Measurements from ENCODE around the gene ELMO1.

The ELMO1 gene

DNA sequence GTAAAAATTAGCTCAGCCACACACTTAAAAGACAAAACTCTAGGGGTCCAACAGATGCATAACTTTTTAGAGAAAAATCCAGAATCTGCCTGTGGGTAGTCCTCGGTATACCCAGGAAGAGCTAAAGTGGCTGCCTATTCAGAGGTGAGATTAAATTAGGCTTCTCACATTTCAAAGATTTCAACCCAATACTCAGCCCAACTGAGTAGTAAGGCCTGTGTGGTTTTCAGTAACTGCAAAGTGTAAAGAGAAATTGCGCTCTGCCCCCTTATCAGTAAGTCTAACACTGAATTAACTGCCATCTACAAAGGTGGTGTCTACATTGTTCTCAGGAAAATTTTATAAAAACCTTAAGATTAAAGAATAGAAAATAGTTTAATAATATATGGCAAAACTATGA is 88.2 kb downstream of the ELMO1 start:
- H3K23ac ChIP-seq (ENCODE audit: low read length), result no peak overlapping the region
- peaks cover 8% of the 10 kb centered on the region for H3K4me1 ChIP-seq (ENCODE audit: control insufficient read depth, low read depth, low read length)
- H3K27me3 ChIP-seq (ENCODE audit: insufficient read depth, low read length, poor library complexity), result no peaks in the 10 kb centered on the region
- no peaks in the 10 kb centered on the region for H3K79me2 ChIP-seq (ENCODE audit: control insufficient read depth, insufficient read depth, low read length)
- no peak overlapping the region for H3K4me2 ChIP-seq (ENCODE audit: low read length)
- no peak overlapping the region for H2BK5ac ChIP-seq (ENCODE audit: low read length)
- H3K27ac ChIP-seq (ENCODE audit: low read depth, low read length), result no peak overlapping the region
- no peak overlapping the region for H4K5ac ChIP-seq (ENCODE audit: low read length)
- no peak overlapping the region for H3K4me3 ChIP-seq (ENCODE audit: low read length)
- H3K9ac ChIP-seq (ENCODE audit: low read length), result no peak overlapping the region
- peaks cover 4% of the 10 kb centered on the region for H3K79me1 ChIP-seq (ENCODE audit: low read length)
- H3K36me3 ChIP-seq (ENCODE audit: control insufficient read depth, insufficient read depth, low read length), result no peaks in the 10 kb centered on the region
- peak overlapping the region; percentile 15 for H2BK15ac ChIP-seq (replicated peaks; ENCODE audit: low read depth)
- no peak overlapping the region for H3K4ac ChIP-seq (ENCODE audit: low read depth, low read length)
- WGBS (ENCODE audit: extremely low coverage, insufficient coverage, low lambda C conversion rate), result no CpG with 5 or more reads among the region's 2 CpGs
- no peak overlapping the region for H4K8ac ChIP-seq (ENCODE audit: low read depth, low read length)
- peak overlapping the region; percentile 89 for H3K18ac ChIP-seq (ENCODE audit: low read length)
- H3K56ac ChIP-seq (ENCODE audit: low read length), result no peak overlapping the region
- H2BK120ac ChIP-seq (ENCODE audit: low read depth, low read length), result no peak overlapping the region
- H2AK5ac ChIP-seq (ENCODE audit: low read length), result no peak overlapping the region
- no peak for DNase-seq

DNA sequence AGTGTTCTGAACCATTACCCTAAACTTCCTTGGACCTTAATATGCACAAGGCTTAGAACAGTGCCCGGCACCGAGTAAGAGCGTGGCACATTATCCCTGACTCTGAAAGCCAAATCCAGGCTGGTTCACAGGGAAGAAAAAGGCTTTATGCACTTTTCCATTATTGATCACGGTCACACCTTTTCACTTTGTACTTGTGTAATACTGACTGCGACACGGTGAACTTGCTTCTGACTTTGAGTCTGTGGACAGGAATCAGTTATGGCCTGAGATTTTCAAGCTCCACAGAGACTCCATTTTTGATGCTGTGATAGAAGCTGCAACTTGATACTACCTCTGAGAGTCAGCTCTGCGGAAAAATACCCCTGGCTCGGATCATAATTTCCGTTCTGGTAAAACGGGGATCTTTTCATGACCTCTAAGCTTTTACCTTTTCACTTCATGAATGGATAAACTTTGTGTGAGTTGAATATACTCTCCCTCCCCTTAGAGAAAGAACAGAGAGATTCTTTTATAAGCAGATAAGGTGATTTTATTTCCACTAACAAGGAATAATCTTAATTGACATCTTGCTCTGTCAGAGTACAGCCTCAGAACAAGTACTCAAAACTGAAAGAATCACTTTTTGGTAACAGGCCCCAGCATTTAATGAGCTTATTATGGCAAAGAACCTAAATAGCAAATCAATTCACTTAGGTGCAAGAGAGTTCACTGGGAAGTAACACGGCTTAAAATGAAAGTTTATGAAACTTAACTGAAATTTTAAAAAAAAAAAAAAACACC is 88.8 kb downstream of the ELMO1 start:
- WGBS (ENCODE audit: extremely low coverage, insufficient coverage, low lambda C conversion rate), result no CpG with 5 or more reads among the region's 11 CpGs
- Histone ChIP-seq H3K4ac (ENCODE audit: low read depth, low read length) (peak overlapping the region; percentile 70), H2BK15ac (replicated peaks; ENCODE audit: low read depth) (peak overlapping the region; percentile 75), H3K4me3 (ENCODE audit: low read length) (no peak overlapping the region), H4K8ac (ENCODE audit: low read depth, low read length) (no peak overlapping the region), H3K23ac (ENCODE audit: low read length) (no peak overlapping the region), H3K9ac (ENCODE audit: low read length) (no peak overlapping the region), H3K18ac (ENCODE audit: low read length) (peak overlapping the region; percentile 97), H2BK120ac (ENCODE audit: low read depth, low read length) (peak overlapping the region; percentile 61), H3K4me1 (ENCODE audit: control insufficient read depth, low read depth, low read length) (peaks cover 8% of the 10 kb centered on the region), H2BK5ac (ENCODE audit: low read length) (peak overlapping the region; percentile 21), H3K27me3 (ENCODE audit: insufficient read depth, low read length, poor library complexity) (no peaks in the 10 kb centered on the region), H3K79me1 (ENCODE audit: low read length) (peaks cover 4% of the 10 kb centered on the region), H4K5ac (ENCODE audit: low read length) (no peak overlapping the region), H3K4me2 (ENCODE audit: low read length) (no peak overlapping the region), H3K36me3 (ENCODE audit: control insufficient read depth, insufficient read depth, low read length) (no peaks in the 10 kb centered on the region), H3K27ac (ENCODE audit: low read depth, low read length) (no peak overlapping the region), H3K56ac (ENCODE audit: low read length) (peak overlapping the region; percentile 6), H2AK5ac (ENCODE audit: low read length) (peak overlapping the region; percentile 2), H3K79me2 (ENCODE audit: control insufficient read depth, insufficient read depth, low read length) (no peaks in the 10 kb centered on the region)
- DNase-seq, result no peak

DNA sequence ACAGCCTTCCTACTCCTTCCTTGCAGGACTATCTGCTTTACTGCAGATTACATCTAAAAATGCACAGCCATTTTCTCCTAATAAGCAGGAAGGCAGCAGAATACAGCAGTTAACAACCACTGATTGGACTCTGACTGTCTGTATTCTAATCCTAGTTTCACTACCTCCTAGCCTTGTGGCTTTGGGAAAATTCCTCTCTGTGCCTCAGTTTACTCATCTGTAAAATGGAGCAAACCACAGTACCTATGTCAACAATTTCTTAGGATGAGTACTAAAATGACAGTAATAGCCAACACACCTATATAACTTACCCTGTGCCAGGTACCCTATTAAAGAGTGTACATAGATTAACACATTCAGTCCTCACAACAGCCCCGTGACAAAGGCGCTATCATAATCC is 89.5 kb downstream of the ELMO1 start:
- Histone ChIP-seq H4K5ac (ENCODE audit: low read length) (no peak overlapping the region), H2BK120ac (ENCODE audit: low read depth, low read length) (peak overlapping the region; percentile 55), H3K23ac (ENCODE audit: low read length) (no peak overlapping the region), H2BK15ac (replicated peaks; ENCODE audit: low read depth) (peak overlapping the region; percentile 75), H3K4ac (ENCODE audit: low read depth, low read length) (peak overlapping the region; percentile 70), H3K9ac (ENCODE audit: low read length) (no peak overlapping the region), H2AK5ac (ENCODE audit: low read length) (peak overlapping the region; percentile 16), H3K18ac (ENCODE audit: low read length) (peak overlapping the region; percentile 97), H3K4me2 (ENCODE audit: low read length) (no peak overlapping the region), H3K27ac (ENCODE audit: low read depth, low read length) (no peak overlapping the region), H2BK5ac (ENCODE audit: low read length) (peak overlapping the region; percentile 14), H3K79me2 (ENCODE audit: control insufficient read depth, insufficient read depth, low read length) (no peaks in the 10 kb centered on the region), H3K27me3 (ENCODE audit: insufficient read depth, low read length, poor library complexity) (no peaks in the 10 kb centered on the region), H3K36me3 (ENCODE audit: control insufficient read depth, insufficient read depth, low read length) (no peaks in the 10 kb centered on the region), H3K4me3 (ENCODE audit: low read length) (no peak overlapping the region), H3K4me1 (ENCODE audit: control insufficient read depth, low read depth, low read length) (peaks cover 11% of the 10 kb centered on the region), H3K79me1 (ENCODE audit: low read length) (peaks cover 4% of the 10 kb centered on the region), H3K56ac (ENCODE audit: low read length) (peak overlapping the region; percentile 17), H4K8ac (ENCODE audit: low read depth, low read length) (no peak overlapping the region)
- no peak for DNase-seq
- WGBS (ENCODE audit: extremely low coverage, insufficient coverage, low lambda C conversion rate), result no CpG with 5 or more reads among the region's 2 CpGs

DNA sequence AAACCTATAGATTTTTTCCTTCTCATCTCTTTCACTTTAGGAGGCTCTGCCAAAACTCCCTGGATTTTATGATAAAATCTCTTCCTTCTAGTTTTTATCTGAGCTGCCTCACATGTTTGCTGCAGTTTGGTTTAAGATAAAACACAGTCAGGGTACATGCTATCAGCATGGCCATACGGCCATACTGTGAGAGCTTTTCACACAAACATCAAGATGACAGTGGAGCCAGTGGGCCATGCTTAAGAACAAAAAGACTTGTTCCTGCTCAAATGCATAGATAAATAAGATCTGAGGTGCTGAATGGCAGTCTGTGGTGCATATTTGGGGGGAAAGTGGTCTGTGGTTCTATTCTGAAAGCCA is 91.0 kb downstream of the ELMO1 start:
- Histone ChIP-seq H2BK15ac (replicated peaks; ENCODE audit: low read depth) (no peak overlapping the region), H2BK5ac (ENCODE audit: low read length) (no peak overlapping the region), H3K4me2 (ENCODE audit: low read length) (no peak overlapping the region), H3K79me1 (ENCODE audit: low read length) (peaks cover under 1% of the 10 kb centered on the region), H3K9ac (ENCODE audit: low read length) (no peak overlapping the region), H3K18ac (ENCODE audit: low read length) (no peak overlapping the region), H3K56ac (ENCODE audit: low read length) (peak overlapping the region; percentile 50), H3K4me1 (ENCODE audit: control insufficient read depth, low read depth, low read length) (peaks cover 11% of the 10 kb centered on the region), H4K8ac (ENCODE audit: low read depth, low read length) (no peak overlapping the region), H3K23ac (ENCODE audit: low read length) (no peak overlapping the region), H3K4me3 (ENCODE audit: low read length) (no peak overlapping the region), H2BK120ac (ENCODE audit: low read depth, low read length) (no peak overlapping the region), H3K27ac (ENCODE audit: low read depth, low read length) (peak overlapping the region; percentile 68), H3K79me2 (ENCODE audit: control insufficient read depth, insufficient read depth, low read length) (no peaks in the 10 kb centered on the region), H3K36me3 (ENCODE audit: control insufficient read depth, insufficient read depth, low read length) (no peaks in the 10 kb centered on the region), H3K4ac (ENCODE audit: low read depth, low read length) (no peak overlapping the region), H4K5ac (ENCODE audit: low read length) (no peak overlapping the region), H2AK5ac (ENCODE audit: low read length) (no peak overlapping the region), H3K27me3 (ENCODE audit: insufficient read depth, low read length, poor library complexity) (no peaks in the 10 kb centered on the region)
- DNase-seq, result peak; percentile 94
- no CpG with 5 or more reads among the region's 1 CpG for WGBS (ENCODE audit: extremely low coverage, insufficient coverage, low lambda C conversion rate)

GRCh38 chr7:37356911-37357636 is 91.6 kb downstream of the ELMO1 start:
- no peak overlapping the region for H2BK15ac ChIP-seq (replicated peaks; ENCODE audit: low read depth)
- no CpG with 5 or more reads among the region's 3 CpGs for WGBS (ENCODE audit: extremely low coverage, insufficient coverage, low lambda C conversion rate)
- peak; percentile 70 for DNase-seq

More at GRCh38 chr7:37356911-37357636, 91.6 kb downstream of the ELMO1 start:
- Histone ChIP-seq H4K8ac (ENCODE audit: low read depth, low read length) (no peak overlapping the region), H3K27ac (ENCODE audit: low read depth, low read length) (peak overlapping the region; percentile 83), H2AK5ac (ENCODE audit: low read length) (no peak overlapping the region), H3K36me3 (ENCODE audit: control insufficient read depth, insufficient read depth, low read length) (no peaks in the 10 kb centered on the region), H2BK120ac (ENCODE audit: low read depth, low read length) (peak overlapping the region; percentile 35), H3K4me2 (ENCODE audit: low read length) (no peak overlapping the region), H3K23ac (ENCODE audit: low read length) (no peak overlapping the region), H3K27me3 (ENCODE audit: insufficient read depth, low read length, poor library complexity) (no peaks in the 10 kb centered on the region), H3K4me3 (ENCODE audit: low read length) (no peak overlapping the region), H3K18ac (ENCODE audit: low read length) (peak overlapping the region; percentile 32), H3K9ac (ENCODE audit: low read length) (no peak overlapping the region), H3K79me1 (ENCODE audit: low read length) (no peaks in the 10 kb centered on the region), H3K79me2 (ENCODE audit: control insufficient read depth, insufficient read depth, low read length) (no peaks in the 10 kb centered on the region), H2BK5ac (ENCODE audit: low read length) (peak overlapping the region; percentile 19), H4K5ac (ENCODE audit: low read length) (no peak overlapping the region), H3K56ac (ENCODE audit: low read length) (no peak overlapping the region), H3K4ac (ENCODE audit: low read depth, low read length) (peak overlapping the region; percentile 21), H3K4me1 (ENCODE audit: control insufficient read depth, low read depth, low read length) (peaks cover 11% of the 10 kb centered on the region)
